HG02798 (cell line): Measurements from ENCODE around the gene NSMCE1.
"Not testable (repeated sequence)": the region's sequence is repeated elsewhere in the genome, so short reads cannot be mapped to it uniquely, and the experiment has no call there.

Experiments
- ATAC-seq: cut with Tn5 transposase; IDR thresholded peaks from one replicate; pipeline ENCODE4 v1.9.1; 2021; ENCODE audit warnings: mild to moderate bottlenecking; ENCODE audit not compliant: unreplicated experiment, poor library complexity

NSMCE1 gene

GRCh38 chr16:27273330-27273669 is 4.7 kb upstream of the NSMCE1 start:
- no peak for ATAC-seq

GRCh38 chr16:27272697-27273096 is 4.1 kb upstream of the NSMCE1 start:
- ATAC-seq: not testable (repeated sequence)

- no peak for ATAC-seq
Measured at GRCh38 chr16:27272076-27272475, 3.5 kb upstream of the NSMCE1 start.

GRCh38 chr16:27270349-27270748 is 1.8 kb upstream of the NSMCE1 start:
- no peak for ATAC-seq

GRCh38 chr16:27269300-27270150 is 953 bp upstream of the NSMCE1 start:
- no peak for ATAC-seq

- ATAC-seq: no peak
Measured at GRCh38 chr16:27267037-27267677, 1.4 kb downstream of the NSMCE1 start.

GRCh38 chr16:27265982-27266381 is 2.6 kb downstream of the NSMCE1 start:
- ATAC-seq: no peak

GRCh38 chr16:27264151-27264550 is 4.4 kb downstream of the NSMCE1 start:
- ATAC-seq: no peak

- not testable (repeated sequence) for ATAC-seq
Measured at GRCh38 chr16:27262904-27263423, 5.6 kb downstream of the NSMCE1 start.

- no peak for ATAC-seq
Measured at GRCh38 chr16:27259710-27260109, 8.9 kb downstream of the NSMCE1 start.

- no peak for ATAC-seq
Measured at GRCh38 chr16:27258241-27258734, 10.3 kb downstream of the NSMCE1 start.

- ATAC-seq: no peak
Measured at GRCh38 chr16:27257271-27257670, 11.3 kb downstream of the NSMCE1 start.

- no peak for ATAC-seq
Measured at GRCh38 chr16:27256861-27257260, 11.7 kb downstream of the NSMCE1 start.

GRCh38 chr16:27254262-27254811 is 14.2 kb downstream of the NSMCE1 start:
- ATAC-seq: peak; percentile 68

GRCh38 chr16:27253526-27253930 is 15.0 kb downstream of the NSMCE1 start:
- no peak for ATAC-seq

GRCh38 chr16:27252206-27252585 is 16.4 kb downstream of the NSMCE1 start:
- ATAC-seq: no peak

- ATAC-seq: no peak
Measured at GRCh38 chr16:27251541-27252205, 16.9 kb downstream of the NSMCE1 start.

GRCh38 chr16:27248886-27249285 is 19.7 kb downstream of the NSMCE1 start:
- ATAC-seq: not testable (repeated sequence)

- ATAC-seq: no peak
Measured at GRCh38 chr16:27248036-27248435, 20.5 kb downstream of the NSMCE1 start.

- not testable (repeated sequence) for ATAC-seq
Measured at GRCh38 chr16:27247076-27247475, 21.5 kb downstream of the NSMCE1 start.

GRCh38 chr16:27246439-27246838 is 22.1 kb downstream of the NSMCE1 start:
- no peak for ATAC-seq
